Measurements from ENCODE around the gene DAPK2.

Gene DAPK2

DNA sequence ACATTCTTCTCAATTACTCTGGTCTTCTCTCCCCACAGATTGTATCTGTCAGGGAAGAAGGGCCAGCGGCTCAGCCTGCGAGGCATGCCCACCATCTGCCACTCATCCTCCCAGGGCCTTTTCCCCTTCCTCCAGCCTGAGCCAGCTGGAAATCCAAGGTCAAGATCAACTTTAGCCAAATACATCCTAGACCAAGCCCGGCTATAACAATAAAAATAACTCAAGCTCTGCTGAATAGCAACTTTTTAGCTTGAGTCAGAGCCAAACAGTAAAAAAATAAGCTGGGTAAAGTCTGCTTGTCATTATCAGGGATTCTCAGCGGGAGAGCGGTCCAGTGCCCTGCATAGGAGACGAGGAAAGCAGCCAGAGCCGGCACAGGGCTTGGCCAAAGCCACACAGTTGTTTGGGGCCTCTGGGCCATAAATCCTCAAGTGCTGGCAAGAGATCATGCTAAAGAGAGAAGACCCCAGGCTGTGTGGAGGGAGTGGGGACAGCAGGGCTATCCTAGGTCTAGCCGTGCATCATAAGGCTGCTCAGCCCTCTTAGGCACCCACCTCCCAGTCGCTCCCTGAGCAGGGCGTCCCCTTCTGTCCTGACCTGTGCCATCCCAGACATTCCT is 136.4 kb downstream of the DAPK2 start:
- peaks cover 45% of the 10 kb centered on the region for H3K4me1 Mint-ChIP-seq
- H3K27me3 Mint-ChIP-seq (ENCODE audit: low read depth): peaks cover 7% of the 10 kb centered on the region
- peak overlapping the region in 2 of 3 experiments; percentile 21 to 51 for H3K4me3 Mint-ChIP-seq

DNA sequence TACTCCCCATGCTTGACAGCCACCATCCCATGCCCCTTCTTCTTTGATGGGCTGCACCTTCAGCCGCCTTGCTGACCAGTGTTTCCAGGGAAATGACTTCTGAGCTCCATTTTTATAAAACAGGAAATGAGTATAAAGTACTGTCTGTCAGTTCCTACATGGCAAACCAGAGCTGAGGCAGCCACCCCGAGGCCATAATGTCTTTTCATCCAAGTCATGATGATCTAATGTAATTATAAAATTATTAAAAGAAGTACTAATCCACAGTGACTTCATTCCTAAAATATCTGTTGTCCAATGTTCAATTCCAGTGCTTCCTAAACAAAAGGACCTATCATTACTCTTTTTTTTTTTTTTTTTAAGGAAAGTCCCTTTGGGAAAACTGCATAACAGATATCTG is 137.3 kb downstream of the DAPK2 start:
- H3K4me3 Mint-ChIP-seq: no peak overlapping the region
- peaks cover 49% of the 10 kb centered on the region for H3K4me1 Mint-ChIP-seq
- no peaks in the 10 kb centered on the region for H3K9me3 Mint-ChIP-seq
- H3K27ac Mint-ChIP-seq: peak overlapping the region in 2 of 3 experiments; percentile 74 to 94
- peaks cover 5% of the 10 kb centered on the region for H3K27me3 Mint-ChIP-seq (ENCODE audit: low read depth)
- TF ChIP-seq, protein P1, sequence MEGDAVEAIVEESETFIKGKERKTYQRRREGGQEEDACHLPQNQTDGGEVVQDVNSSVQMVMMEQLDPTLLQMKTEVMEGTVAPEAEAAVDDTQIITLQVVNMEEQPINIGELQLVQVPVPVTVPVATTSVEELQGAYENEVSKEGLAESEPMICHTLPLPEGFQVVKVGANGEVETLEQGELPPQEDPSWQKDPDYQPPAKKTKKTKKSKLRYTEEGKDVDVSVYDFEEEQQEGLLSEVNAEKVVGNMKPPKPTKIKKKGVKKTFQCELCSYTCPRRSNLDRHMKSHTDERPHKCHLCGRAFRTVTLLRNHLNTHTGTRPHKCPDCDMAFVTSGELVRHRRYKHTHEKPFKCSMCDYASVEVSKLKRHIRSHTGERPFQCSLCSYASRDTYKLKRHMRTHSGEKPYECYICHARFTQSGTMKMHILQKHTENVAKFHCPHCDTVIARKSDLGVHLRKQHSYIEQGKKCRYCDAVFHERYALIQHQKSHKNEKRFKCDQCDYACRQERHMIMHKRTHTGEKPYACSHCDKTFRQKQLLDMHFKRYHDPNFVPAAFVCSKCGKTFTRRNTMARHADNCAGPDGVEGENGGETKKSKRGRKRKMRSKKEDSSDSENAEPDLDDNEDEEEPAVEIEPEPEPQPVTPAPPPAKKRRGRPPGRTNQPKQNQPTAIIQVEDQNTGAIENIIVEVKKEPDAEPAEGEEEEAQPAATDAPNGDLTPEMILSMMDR (IDR thresholded peaks at IDR 0.05; ENCODE audit: unreplicated experiment in 3 of 3): no peak
- H3K36me3 Mint-ChIP-seq (ENCODE audit: low read depth): no peaks in the 10 kb centered on the region

More for the DNA sequence above, 136.4 kb downstream of the DAPK2 start:
- TF ChIP-seq, protein P1 (IDR thresholded peaks at IDR 0.05; ENCODE audit: unreplicated experiment in 3 of 3): no peak
- Mint-ChIP-seq H3K27ac (peak overlapping the region; percentile 74 to 94 (median 91)), H3K9me3 (no peaks in the 10 kb centered on the region), H3K36me3 (ENCODE audit: low read depth) (no peaks in the 10 kb centered on the region)

DNA sequence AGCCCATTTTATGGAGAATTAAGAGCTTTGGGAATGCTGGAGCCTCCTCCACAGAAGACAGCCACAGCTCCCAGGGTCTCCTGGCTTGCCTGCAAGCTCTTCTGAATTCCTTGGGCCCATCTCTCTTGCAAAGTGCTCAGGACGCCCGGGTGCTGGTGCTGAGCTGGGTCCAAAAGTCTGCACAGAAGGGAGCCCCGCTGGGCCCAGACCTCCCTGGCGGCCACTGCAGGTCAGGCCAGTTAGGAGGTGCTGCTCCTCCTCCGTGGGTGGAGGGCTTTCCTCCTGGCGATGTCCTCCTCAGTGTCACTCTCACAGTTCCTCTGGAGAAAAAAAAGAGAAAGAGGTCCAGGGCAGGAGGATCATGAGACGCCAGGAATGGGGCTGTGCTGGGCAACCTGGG is 138.0 kb downstream of the DAPK2 start:
- TF ChIP-seq, protein P1 (IDR thresholded peaks at IDR 0.05; ENCODE audit: unreplicated experiment in 3 of 3): no peak
- no peaks in the 10 kb centered on the region for H3K9me3 Mint-ChIP-seq
- H3K27ac Mint-ChIP-seq: peak overlapping the region in 1 of 3 experiments; percentile 53
- H3K27me3 Mint-ChIP-seq (ENCODE audit: low read depth): peaks cover 3% of the 10 kb centered on the region
- no peak overlapping the region for H3K4me3 Mint-ChIP-seq
- peaks cover 55% of the 10 kb centered on the region for H3K4me1 Mint-ChIP-seq
- H3K36me3 Mint-ChIP-seq (ENCODE audit: low read depth): no peaks in the 10 kb centered on the region

DNA sequence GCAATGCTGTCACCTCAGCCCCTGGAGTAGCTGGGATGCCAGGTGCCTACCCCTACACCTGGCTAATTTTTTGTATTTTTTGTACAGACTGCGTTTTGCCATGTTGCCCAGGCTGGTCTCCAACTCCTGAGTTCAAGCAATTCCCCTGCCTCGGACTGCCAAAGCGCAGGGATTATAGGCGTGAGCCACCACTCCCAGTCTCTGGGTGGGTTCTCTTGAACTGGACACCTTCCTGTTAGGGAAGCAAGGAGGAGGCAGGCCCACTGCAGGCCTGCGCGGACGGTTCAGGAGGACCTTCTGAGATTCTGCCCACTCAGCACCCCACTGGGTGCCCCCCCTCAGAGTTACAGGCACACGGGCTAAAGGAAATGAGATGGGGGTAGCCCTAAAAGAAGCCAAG is 138.8 kb downstream of the DAPK2 start:
- Mint-ChIP-seq H3K36me3 (ENCODE audit: low read depth) (no peaks in the 10 kb centered on the region), H3K9me3 (no peaks in the 10 kb centered on the region), H3K27me3 (ENCODE audit: low read depth) (peaks cover 3% of the 10 kb centered on the region)

DNA sequence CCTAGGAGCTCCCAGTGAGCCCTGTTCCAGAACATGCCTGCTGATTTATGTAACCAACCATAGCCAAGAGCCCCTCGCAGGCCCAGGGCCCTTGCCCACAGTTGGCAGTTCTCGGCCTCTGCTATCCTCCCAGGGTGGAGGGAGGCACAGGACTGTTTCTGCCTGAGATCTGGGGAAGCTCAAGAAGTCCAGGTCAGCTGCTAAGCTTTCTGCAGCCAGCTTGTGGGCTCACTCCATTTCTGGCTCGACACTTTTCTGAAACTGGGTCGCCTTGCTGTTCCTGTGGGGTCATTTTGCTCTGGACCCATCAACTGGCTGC is 140.1 kb downstream of the DAPK2 start:
- Mint-ChIP-seq H3K4me1 (peaks cover 64% of the 10 kb centered on the region), H3K36me3 (ENCODE audit: low read depth) (no peaks in the 10 kb centered on the region), H3K27ac (no peak overlapping the region), H3K27me3 (ENCODE audit: low read depth) (peaks cover 3% of the 10 kb centered on the region), H3K4me3 (no peak overlapping the region), H3K9me3 (no peaks in the 10 kb centered on the region)
- TF ChIP-seq, protein P1 (IDR thresholded peaks at IDR 0.05; ENCODE audit: unreplicated experiment in 3 of 3): no peak

More for the DNA sequence above, 138.8 kb downstream of the DAPK2 start:
- Mint-ChIP-seq H3K4me3 (no peak overlapping the region), H3K27ac (peak overlapping the region in 1 of 3 experiments; percentile 61), H3K4me1 (peaks cover 59% of the 10 kb centered on the region)
- TF ChIP-seq, protein P1 (IDR thresholded peaks at IDR 0.05; ENCODE audit: unreplicated experiment in 3 of 3): no peak

Measured in nephron (organoid).